Measurements from ENCODE around the gene MYO3B. TPM values are rescaled to one million over a fixed set of nuclear protein-coding genes. Genes with fewer than 3 reads are reported as not detected.

The MYO3B gene
- total and polyA plus RNA-seq, 2 of the 8 experiments (the other 6 are each of a cell fraction or from before 2014, with no cell fraction given) = 0.17 to 0.19 TPM

DNA sequence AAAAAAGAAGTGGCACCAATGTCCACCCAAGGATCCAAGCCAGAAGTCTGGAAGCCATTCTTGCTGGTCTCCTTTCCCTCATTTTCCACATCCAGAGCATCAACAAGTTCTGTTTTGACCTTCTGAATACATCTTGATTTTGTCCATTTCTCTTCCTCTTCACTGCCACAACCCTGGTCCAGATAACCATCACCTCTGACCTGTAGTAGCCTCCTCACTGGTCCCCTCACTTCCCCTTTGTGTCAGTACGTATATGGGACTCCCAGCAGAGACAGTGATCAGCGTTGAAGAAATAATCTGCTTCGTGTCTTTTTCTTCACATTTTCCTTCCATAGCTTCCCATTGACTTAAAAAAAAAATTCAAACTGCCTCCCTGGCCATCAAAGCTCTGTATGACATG is 427.9 kb downstream of the MYO3B start:
- Histone ChIP-seq H3K36me3 (ENCODE audit: control insufficient read depth in 2 of 4, insufficient read depth in 4 of 4, low read length in 3 of 4) (no peaks in the 10 kb centered on the region), H2BK12ac (ENCODE audit: low read depth, low read length) (no peak overlapping the region), H3K9me3 (ENCODE audit: insufficient read depth in 2 of 2, low read depth in 1 of 2, low read length in 1 of 2) (no peaks in the 10 kb centered on the region), H3K4ac (replicated peaks; ENCODE audit: insufficient read length, low read depth, low read length) (no peak overlapping the region), H4K91ac (replicated peaks; ENCODE audit: insufficient read length, low read length) (no peak overlapping the region), H2BK15ac (ENCODE audit: low read length) (no peak overlapping the region), H3K23me2 (ENCODE audit: low read depth, low read length) (no peaks in the 10 kb centered on the region), H3K9ac (replicated peaks in 1 of 4; ENCODE audit: extremely low read depth in 1 of 4, low read depth in 3 of 4, low read length in 3 of 4) (no peak overlapping the region), H3K18ac (ENCODE audit: extremely low read depth, low read length) (no peak overlapping the region), H3K4me3 (ENCODE audit: extremely low read depth in 1 of 4, insufficient read depth in 2 of 4, low read depth in 3 of 4, low read length in 4 of 4) (no peak overlapping the region), H3K27ac (ENCODE audit: low read depth, low read length) (no peak overlapping the region), H3K4me1 (replicated peaks in 1 of 4; ENCODE audit: control insufficient read depth in 3 of 4, insufficient read depth in 4 of 4, low read length in 3 of 4) (no peaks in the 10 kb centered on the region), H2BK20ac (ENCODE audit: low read length) (no peak overlapping the region), H3K79me2 (ENCODE audit: control insufficient read depth in 1 of 2, insufficient read depth in 2 of 2, low read length in 2 of 2) (no peaks in the 10 kb centered on the region), H4K5ac (ENCODE audit: insufficient read length, low read depth, low read length) (no peak overlapping the region), H3K14ac (ENCODE audit: insufficient read length) (no peak overlapping the region), H3K23ac (ENCODE audit: insufficient read length) (no peak overlapping the region), H4K20me1 (replicated peaks in 1 of 2; ENCODE audit: control insufficient read depth in 1 of 2, insufficient read depth in 2 of 2, low read length in 2 of 2) (no peaks in the 10 kb centered on the region), H2BK120ac (replicated peaks; ENCODE audit: low read depth, low read length) (no peak overlapping the region), H3K79me1 (ENCODE audit: low read depth, low read length) (no peaks in the 10 kb centered on the region), H2AK5ac (ENCODE audit: low read depth, low read length) (peak overlapping the region; percentile 8; the same call in 1 of the 2 replicates), H2AFZ (ENCODE audit: low read length) (no peak overlapping the region), H2BK5ac (ENCODE audit: low read depth, low read length) (no peak overlapping the region), H3K27me3 (replicated peaks in 1 of 4; ENCODE audit: control insufficient read depth in 3 of 4, extremely low read depth in 1 of 4, insufficient read depth in 3 of 4, low read length in 3 of 4) (no peaks in the 10 kb centered on the region), H4K8ac (ENCODE audit: extremely low read depth, insufficient read depth, low read length) (no peak overlapping the region), H3K4me2 (ENCODE audit: insufficient read depth in 1 of 2, low read depth in 2 of 2, low read length in 2 of 2) (no peak overlapping the region), H3K56ac (replicated peaks; ENCODE audit: insufficient read length, low read depth, low read length) (no peak overlapping the region)
- TF ChIP-seq KDM1A (IDR thresholded peaks at IDR 0.05; ENCODE audit: borderline replicate concordance, low read length) (no peak), ATF3 (IDR thresholded peaks at IDR 0.05; ENCODE audit: insufficient read depth, low read depth, low read length) (no peak), FOSL1 (IDR thresholded peaks at IDR 0.05; ENCODE audit: insufficient read depth, low read depth, low read length) (no peak), SAP30 (IDR thresholded peaks at IDR 0.05; ENCODE audit: insufficient read depth, insufficient replicate concordance, low read length) (no peak), BACH1 (IDR thresholded peaks at IDR 0.05; ENCODE audit: low read length) (no peak)
- TF ChIP-seq, protein P1, sequence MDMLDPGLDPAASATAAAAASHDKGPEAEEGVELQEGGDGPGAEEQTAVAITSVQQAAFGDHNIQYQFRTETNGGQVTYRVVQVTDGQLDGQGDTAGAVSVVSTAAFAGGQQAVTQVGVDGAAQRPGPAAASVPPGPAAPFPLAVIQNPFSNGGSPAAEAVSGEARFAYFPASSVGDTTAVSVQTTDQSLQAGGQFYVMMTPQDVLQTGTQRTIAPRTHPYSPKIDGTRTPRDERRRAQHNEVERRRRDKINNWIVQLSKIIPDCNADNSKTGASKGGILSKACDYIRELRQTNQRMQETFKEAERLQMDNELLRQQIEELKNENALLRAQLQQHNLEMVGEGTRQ (IDR thresholded peaks at IDR 0.05; ENCODE audit: low read length) = no peak
- CTCF ChIA-PET (ENCODE audit: partially characterized antibody) = interaction anchor here (0.6 kb wide), 1 partner anchor 295 kb away, joined by 3 read pairs; no protein-coding TSS in a partner anchor
- DNase-seq (ENCODE audit: low read depth in 1 of 2, low spot score in 2 of 2) (no peak), FAIRE-seq (no peak)
- 90% methylated on average over 3 of the region's 3 CpGs; no CpG with 5 or more reads in 1 of the 2 experiments for WGBS, 2 experiments (ENCODE audit: extremely low coverage in 1 of 2, insufficient coverage in 1 of 2, insufficient read length in 1 of 2, insufficient replicate concordance in 2 of 2, low coverage in 1 of 2, low lambda C conversion rate in 2 of 2, missing lambda C conversion rate in 1 of 2)
- POLR2A ChIA-PET (ENCODE audit: partially characterized antibody) = no interaction called here
